HepG2 (cell line): ENCODE measurements around the gene IRF1. TPM values are rescaled to one million over a fixed set of nuclear protein-coding genes. Genes with fewer than 3 reads are reported as not detected.
A peak's percentile ranks its signal among the peaks of the same experiment; 100 is the strongest.

Source experiments
- GATAD2A ChIP-seq: IDR thresholded peaks from 2 replicates; pipeline ENCODE4 v1.6.1; 2016
- KDM1A ChIP-seq: IDR thresholded peaks from 2 replicates; pipeline ENCODE4 v1.6.1; 2016; ENCODE audit warnings: missing compliant biosample characterization
- MED8 ChIP-seq: sonication (generic); formaldehyde crosslinking; IDR thresholded peaks from 2 replicates; pipeline ENCODE4 v1.8.1; 2023; ENCODE audit warnings: mild to moderate bottlenecking, missing genetic modification reagents; ENCODE audit not compliant: insufficient replicate concordance
- RNF219 ChIP-seq: sonication (generic); formaldehyde crosslinking; IDR thresholded peaks from 2 replicates; pipeline ENCODE4 v1.5.0; 2020; ENCODE audit warnings: mild to moderate bottlenecking, missing genetic modification reagents
- SOX13 ChIP-seq, 3 experiments: fragments of 450-650 bp in 1 of 3; sonication (generic) in 1 of 3; formaldehyde crosslinking in 1 of 3; IDR thresholded peaks in 2 of 3; conservative IDR thresholded peaks in 1 of 3; 2 replicates each; pipeline versions ENCODE4 v1.5.0 to v1.6.1; 2016 to 2020; ENCODE audit warnings: antibody characterized with exemption in 1 of 3, mild to moderate bottlenecking in 1 of 3, missing compliant biosample characterization in 1 of 3, missing genetic modification reagents in 1 of 3, moderate library complexity in 1 of 3
- SP5 ChIP-seq: IDR thresholded peaks from 2 replicates; pipeline ENCODE4 v1.6.1; 2016; ENCODE audit warnings: low read depth, borderline replicate concordance
- THAP7 ChIP-seq: sonication (generic); formaldehyde crosslinking; IDR thresholded peaks from 2 replicates; pipeline ENCODE4 v1.8.1; 2023; ENCODE audit warnings: mild to moderate bottlenecking, missing genetic modification reagents
- TRIM24 ChIP-seq: sonication (generic); formaldehyde crosslinking; IDR thresholded peaks from 2 replicates; pipeline ENCODE4 v1.8.0; 2022; ENCODE audit warnings: mild to moderate bottlenecking, missing genetic modification reagents
- ZBTB39 ChIP-seq: sonication (generic); formaldehyde crosslinking; IDR thresholded peaks from 2 replicates; pipeline ENCODE4 v1.5.0; 2020; ENCODE audit warnings: missing genetic modification reagents
- ZIK1 ChIP-seq: sonication (generic); formaldehyde crosslinking; IDR thresholded peaks from 2 replicates; pipeline ENCODE4 v1.5.0; 2020; ENCODE audit warnings: mild to moderate bottlenecking, low read depth, missing genetic modification reagents, borderline replicate concordance
- ZNF142 ChIP-seq: sonication (generic); formaldehyde crosslinking; IDR thresholded peaks from 2 replicates; pipeline ENCODE4 v1.4.0; 2020; ENCODE audit warnings: missing genetic modification reagents
- ZNF282 ChIP-seq: fragments of 450-650 bp; IDR thresholded peaks from 2 replicates; pipeline ENCODE4 v1.6.1; 2018; ENCODE audit not compliant: partially characterized antibody
- ZNF614 ChIP-seq: IDR thresholded peaks from 2 replicates; pipeline ENCODE4 v1.6.1; 2018; ENCODE audit warnings: missing biosample characterization, missing genetic modification reagents, inconsistent platforms, borderline replicate concordance
- ZNF629 ChIP-seq: sonication (generic); formaldehyde crosslinking; conservative IDR thresholded peaks from 2 replicates; pipeline ENCODE4 v1.5.0; 2020; ENCODE audit warnings: missing genetic modification reagents
- ZNF740 ChIP-seq: sonication (generic); formaldehyde crosslinking; IDR thresholded peaks from 2 replicates; pipeline ENCODE4 v1.4.0; 2020; ENCODE audit warnings: missing genetic modification reagents
- ZSCAN22 ChIP-seq: sonication (generic); formaldehyde crosslinking; IDR thresholded peaks from 2 replicates; pipeline ENCODE4 v1.4.0; 2020; ENCODE audit warnings: mild to moderate bottlenecking, missing genetic modification reagents
- polyA plus RNA-seq, 8 experiments: library from polyadenylated mRNA; depleted of rRNA in 3 of 8; stranded (reverse) in 7 of 8; unstranded in 1 of 8; fragments of >200 nt; fragmentation: Illumina TruSeq in 4 of 8; extraction: Trizol in 4 of 8; gene quantifications; 2 replicates each; pipeline versions ENCODE4 v1.2.1 to v1.2.3, GENCODE V29; 2011 to 2016; ENCODE audit warnings: low read depth in 4 of 8, missing spikeins in 1 of 8, mixed read lengths in 1 of 8; ENCODE audit not compliant: insufficient read depth in 1 of 8
- total RNA-seq, 5 experiments: library from RNA; depleted of rRNA; stranded (reverse); fragments of >200 nt; fragmentation: Illumina TruSeq; extraction: Trizol; gene quantifications; 2 replicates each; pipeline ENCODE4 v1.2.3, GENCODE V29; 2016; ENCODE audit warnings: low read depth in 1 of 5

Gene IRF1
- total and polyA plus RNA-seq, 2 of the 13 experiments (the other 11 are each of a cell fraction or from before 2014, with no cell fraction given) = 4.1 to 8.8 TPM

- no peak for TF ChIP-seq ZNF142
- no peak for TF ChIP-seq ZBTB39
- TF ChIP-seq ZNF740 (CRISPR knock-in tag) = no peak
- no peak for TF ChIP-seq ZNF629 (CRISPR knock-in tag)
- no peak for TF ChIP-seq ZNF282
- no peak for TF ChIP-seq MED8 (CRISPR knock-in tag)
- TF ChIP-seq GATAD2A (CRISPR knock-in tag) = peak; percentile 65; the same call in 1 of the 2 replicates
- no peak for TF ChIP-seq ZIK1 (CRISPR knock-in tag)
- TF ChIP-seq THAP7 = peak; percentile 43; the same call in 1 of the 2 replicates
- TF ChIP-seq RNF219 (CRISPR knock-in tag) = no peak
- no peak for TF ChIP-seq SOX13 (IDR thresholded peaks at IDR 0.05)
- peak in 1 of 2 experiments; percentile 59; a peak in 2 of 4 replicates for TF ChIP-seq SOX13 (CRISPR knock-in tag; conservative IDR thresholded peaks at IDR 0.05 in 1 of 2, IDR thresholded peaks at IDR 0.05 in 1 of 2)
- no peak for TF ChIP-seq ZNF614
- no peak for TF ChIP-seq SP5 (CRISPR knock-in tag)
- 0 out of 2 replicates have a peak, but pooled peaks have one; percentile 15 for TF ChIP-seq TRIM24
- TF ChIP-seq KDM1A = 0 out of 2 replicates have a peak, but pooled peaks have one; percentile 40
- no peak for TF ChIP-seq ZSCAN22 (CRISPR knock-in tag)
Observed at GRCh38 chr5:132501961-132502931, 11.7 kb upstream of the IRF1 start (continued).
